NB4 (cell line): ENCODE results near the gene PPM1K.
"Not testable (repeated sequence)": the region's sequence is repeated elsewhere in the genome, so short reads cannot be mapped to it uniquely, and the experiment has no call there.

Experiments used
- DNase-seq: peaks from one replicate; pipeline ENCODE4 v3.0.0; 2010; ENCODE audit warnings: low read depth
- H3K4me3 ChIP-seq: one replicate; pipeline ENCODE4 v1.5.1; 2011; ENCODE audit warnings: mild to moderate bottlenecking, low read depth, low read length, moderate library complexity
- CTCF ChIP-seq: IDR thresholded peaks from one replicate; pipeline ENCODE4 v1.5.1; 2012; ENCODE audit warnings: low read depth, low read length
- MAX ChIP-seq: IDR thresholded peaks from 2 replicates; pipeline ENCODE4 v1.6.1; 2011; ENCODE audit warnings: low read depth, low read length
- MYC ChIP-seq: IDR thresholded peaks from 2 replicates; pipeline ENCODE4 v1.6.1; 2011; ENCODE audit warnings: low read depth, low read length
- POLR2A ChIP-seq: IDR thresholded peaks from 2 replicates; pipeline ENCODE4 v1.6.1; 2011; ENCODE audit warnings: mild to moderate bottlenecking; ENCODE audit not compliant: insufficient read length; ENCODE audit errors: extremely low read depth

Gene PPM1K

GRCh38 chr4:88318751-88319350 lies 34.5 kb upstream of the PPM1K start:
- no peak for DNase-seq
- H3K4me3 ChIP-seq = no peak overlapping the region
- TF ChIP-seq POLR2A (no peak), MAX (no peak), MYC (no peak), CTCF (no peak)

GRCh38 chr4:88315460-88316017 lies 31.2 kb upstream of the PPM1K start:
- TF ChIP-seq MYC (no peak), MAX (no peak), CTCF (no peak), POLR2A (no peak)
- no peak overlapping the region for H3K4me3 ChIP-seq

GRCh38 chr4:88313088-88313624 lies 28.8 kb upstream of the PPM1K start:
- not testable (repeated sequence) for DNase-seq

More at GRCh38 chr4:88315460-88316017, 31.2 kb upstream of the PPM1K start:
- DNase-seq = no peak

GRCh38 chr4:88308587-88308986 lies 24.2 kb upstream of the PPM1K start:
- TF ChIP-seq CTCF (no peak), POLR2A (no peak), MYC (no peak), MAX (no peak)
- H3K4me3 ChIP-seq = no peak overlapping the region
- DNase-seq = no peak

More at GRCh38 chr4:88313088-88313624, 28.8 kb upstream of the PPM1K start:
- H3K4me3 ChIP-seq = not testable (repeated sequence)

- no peak for DNase-seq
- TF ChIP-seq CTCF = no peak
- TF ChIP-seq POLR2A = no peak
- TF ChIP-seq MYC = no peak
- no peak for TF ChIP-seq MAX
- H3K4me3 ChIP-seq = no peak overlapping the region
Observed at GRCh38 chr4:88297725-88298454, 13.5 kb upstream of the PPM1K start.

- no peak for TF ChIP-seq CTCF
- no peak for TF ChIP-seq MYC
- TF ChIP-seq MAX = no peak
- TF ChIP-seq POLR2A = no peak
- H3K4me3 ChIP-seq = no peak overlapping the region
- DNase-seq = no peak
Observed at GRCh38 chr4:88297212-88297516, 12.8 kb upstream of the PPM1K start.
